ENCODE measurements around the gene PTPN1.
"Not testable (repeated sequence)": the region's sequence is repeated elsewhere in the genome, so short reads cannot be mapped to it uniquely, and the experiment has no call there.

The PTPN1 gene

DNA sequence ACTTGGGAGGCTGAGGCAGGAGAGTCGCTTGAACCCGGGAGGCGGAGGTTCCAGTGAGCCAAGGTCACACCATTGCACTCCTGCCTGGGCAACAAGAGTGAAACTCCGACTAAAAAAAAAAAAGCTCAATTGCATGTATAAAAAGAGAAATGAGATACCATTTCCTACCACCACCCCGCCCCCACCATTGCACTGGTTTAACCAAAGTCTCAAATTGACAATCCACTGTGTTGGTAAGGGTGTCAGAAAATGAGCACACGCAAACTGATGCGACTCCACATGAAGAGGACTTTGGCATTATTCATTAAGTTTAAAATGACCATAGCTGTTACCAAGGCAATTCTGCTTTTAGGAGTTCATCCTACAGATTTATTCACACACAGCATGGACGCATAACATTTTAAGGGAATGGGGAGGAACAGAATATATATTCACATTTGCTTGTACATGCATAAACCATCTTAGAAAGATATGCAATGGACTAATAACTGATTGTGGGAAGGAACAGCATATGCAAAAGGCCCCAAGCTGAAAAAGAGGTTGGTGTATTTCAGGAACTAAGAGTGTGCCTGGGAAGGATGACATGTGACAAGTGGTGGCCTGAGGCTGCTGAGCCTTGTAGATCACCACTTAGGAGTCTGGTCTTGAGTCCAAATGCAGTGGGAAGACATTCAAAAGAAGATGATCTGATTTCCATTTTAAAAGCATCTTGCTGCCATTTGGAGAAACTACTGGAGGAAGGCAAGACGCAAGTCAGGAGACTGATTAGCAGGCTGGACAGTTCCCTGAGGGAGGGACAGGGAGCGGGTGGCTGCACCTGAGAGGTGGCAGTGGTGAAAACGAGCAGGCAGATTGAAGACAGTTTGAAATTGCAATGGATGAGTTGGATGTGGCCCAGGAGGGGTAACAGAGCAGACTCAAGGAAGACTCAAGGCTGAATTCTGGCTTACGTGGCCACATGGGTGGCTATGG is 37.2 kb upstream of the PTPN1 start:
- Histone ChIP-seq H3K27ac (ENCODE audit: low read depth, low read length, poor library complexity, severe bottlenecking) (no peak overlapping the region), H3K36me3 (ENCODE audit: insufficient read depth, low read length) (no peaks in the 10 kb centered on the region), H2AFZ (ENCODE audit: low read length) (no peak overlapping the region), H3F3A (ENCODE audit: insufficient read depth, low read length) (no peaks in the 10 kb centered on the region), H4K20me1 (ENCODE audit: insufficient read depth, low read length) (no peaks in the 10 kb centered on the region), H3K79me2 (ENCODE audit: insufficient read depth, low read length) (no peaks in the 10 kb centered on the region), H3K4me2 (ENCODE audit: low read length) (no peak overlapping the region), H3K4me3 (ENCODE audit: low read depth, low read length, poor library complexity, severe bottlenecking) (no peak overlapping the region), H3K27me3 (ENCODE audit: insufficient read depth, low read length) (no peaks in the 10 kb centered on the region; the same call in 1 of the 2 replicates), H3K9me2 (ENCODE audit: low read depth, low read length) (no peaks in the 10 kb centered on the region), H3K4me1 (ENCODE audit: insufficient read depth, low read length, severe bottlenecking) (no peaks in the 10 kb centered on the region), H3K9ac (ENCODE audit: low read length) (no peak overlapping the region), H3K9me3 (ENCODE audit: low read length) (no peaks in the 10 kb centered on the region)
- TF ChIP-seq, protein P1, sequence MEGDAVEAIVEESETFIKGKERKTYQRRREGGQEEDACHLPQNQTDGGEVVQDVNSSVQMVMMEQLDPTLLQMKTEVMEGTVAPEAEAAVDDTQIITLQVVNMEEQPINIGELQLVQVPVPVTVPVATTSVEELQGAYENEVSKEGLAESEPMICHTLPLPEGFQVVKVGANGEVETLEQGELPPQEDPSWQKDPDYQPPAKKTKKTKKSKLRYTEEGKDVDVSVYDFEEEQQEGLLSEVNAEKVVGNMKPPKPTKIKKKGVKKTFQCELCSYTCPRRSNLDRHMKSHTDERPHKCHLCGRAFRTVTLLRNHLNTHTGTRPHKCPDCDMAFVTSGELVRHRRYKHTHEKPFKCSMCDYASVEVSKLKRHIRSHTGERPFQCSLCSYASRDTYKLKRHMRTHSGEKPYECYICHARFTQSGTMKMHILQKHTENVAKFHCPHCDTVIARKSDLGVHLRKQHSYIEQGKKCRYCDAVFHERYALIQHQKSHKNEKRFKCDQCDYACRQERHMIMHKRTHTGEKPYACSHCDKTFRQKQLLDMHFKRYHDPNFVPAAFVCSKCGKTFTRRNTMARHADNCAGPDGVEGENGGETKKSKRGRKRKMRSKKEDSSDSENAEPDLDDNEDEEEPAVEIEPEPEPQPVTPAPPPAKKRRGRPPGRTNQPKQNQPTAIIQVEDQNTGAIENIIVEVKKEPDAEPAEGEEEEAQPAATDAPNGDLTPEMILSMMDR (IDR thresholded peaks at IDR 0.05; ENCODE audit: low read length), result no peak
- no peak for TF ChIP-seq EZH2 (IDR thresholded peaks at IDR 0.05; ENCODE audit: borderline replicate concordance, low read length)

- not testable (repeated sequence) for H3K9me3 ChIP-seq (ENCODE audit: low read length); H3K4me1 ChIP-seq (ENCODE audit: insufficient read depth, low read length, severe bottlenecking); H3K4me2 ChIP-seq (ENCODE audit: low read length); H4K20me1 ChIP-seq (ENCODE audit: insufficient read depth, low read length); H3K27ac ChIP-seq (ENCODE audit: low read depth, low read length, poor library complexity, severe bottlenecking); H3K4me3 ChIP-seq (ENCODE audit: low read depth, low read length, poor library complexity, severe bottlenecking); H3F3A ChIP-seq (ENCODE audit: insufficient read depth, low read length); H3K9me2 ChIP-seq (ENCODE audit: low read depth, low read length); H3K9ac ChIP-seq (ENCODE audit: low read length); H3K36me3 ChIP-seq (ENCODE audit: insufficient read depth, low read length); H3K27me3 ChIP-seq (ENCODE audit: insufficient read depth, low read length); H3K79me2 ChIP-seq (ENCODE audit: insufficient read depth, low read length); H2AFZ ChIP-seq (ENCODE audit: low read length)
Observed at GRCh38 chr20:50474356-50474755, 35.8 kb upstream of the PTPN1 start.

DNA sequence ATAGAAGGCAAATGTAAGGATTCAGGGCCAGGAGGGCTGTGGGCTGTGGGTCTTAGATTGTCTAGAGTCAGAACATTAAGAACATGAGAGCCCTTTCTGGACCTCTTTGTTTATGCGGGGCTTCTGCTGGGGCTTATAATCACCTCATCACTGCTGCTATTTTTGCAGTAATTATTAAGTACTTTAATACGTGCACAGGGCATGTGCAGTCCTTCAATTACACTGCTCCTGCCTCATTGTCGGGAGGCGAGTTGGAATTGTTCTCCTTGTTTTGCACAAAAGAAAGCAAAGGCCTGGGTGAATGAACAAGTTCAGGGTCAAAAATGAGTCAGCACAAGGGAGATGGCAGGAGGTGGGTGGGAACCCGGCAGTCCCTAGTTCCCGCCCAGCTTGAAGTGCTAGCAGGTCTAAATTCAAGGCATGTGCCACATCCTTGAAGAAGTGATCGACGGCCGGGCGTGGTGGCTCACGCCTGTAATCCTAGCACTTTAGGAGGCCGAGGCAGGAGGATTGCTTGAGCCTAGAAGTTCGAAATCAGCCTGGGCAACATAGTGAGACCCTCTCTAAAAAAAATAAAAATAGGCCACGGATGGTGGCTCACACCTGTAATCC is 34.4 kb upstream of the PTPN1 start:
- no peaks in the 10 kb centered on the region for H4K20me1 ChIP-seq (ENCODE audit: insufficient read depth, low read length)
- no peak overlapping the region for H3K4me2 ChIP-seq (ENCODE audit: low read length)
- TF ChIP-seq, protein P1 (IDR thresholded peaks at IDR 0.05; ENCODE audit: low read length), result no peak
- TF ChIP-seq EZH2 (IDR thresholded peaks at IDR 0.05; ENCODE audit: borderline replicate concordance, low read length), result no peak
- H2AFZ ChIP-seq (ENCODE audit: low read length), result no peak overlapping the region
- H3K9ac ChIP-seq (ENCODE audit: low read length), result no peak overlapping the region
- no peaks in the 10 kb centered on the region for H3K9me3 ChIP-seq (ENCODE audit: low read length)
- H3K79me2 ChIP-seq (ENCODE audit: insufficient read depth, low read length), result no peaks in the 10 kb centered on the region
- no peaks in the 10 kb centered on the region; the same call in 1 of the 2 replicates for H3K27me3 ChIP-seq (ENCODE audit: insufficient read depth, low read length)
- H3F3A ChIP-seq (ENCODE audit: insufficient read depth, low read length), result no peaks in the 10 kb centered on the region
- H3K27ac ChIP-seq (ENCODE audit: low read depth, low read length, poor library complexity, severe bottlenecking), result no peak overlapping the region
- H3K4me3 ChIP-seq (ENCODE audit: low read depth, low read length, poor library complexity, severe bottlenecking), result no peak overlapping the region
- H3K4me1 ChIP-seq (ENCODE audit: insufficient read depth, low read length, severe bottlenecking), result no peaks in the 10 kb centered on the region
- no peaks in the 10 kb centered on the region for H3K36me3 ChIP-seq (ENCODE audit: insufficient read depth, low read length)
- no peaks in the 10 kb centered on the region for H3K9me2 ChIP-seq (ENCODE audit: low read depth, low read length)
